ENCODE results near the gene CYP11A1. TPM values are rescaled to one million over a fixed set of nuclear protein-coding genes. Genes with fewer than 3 reads are reported as not detected.

Gene CYP11A1
- 0.21 TPM for total RNA-seq

DNA sequence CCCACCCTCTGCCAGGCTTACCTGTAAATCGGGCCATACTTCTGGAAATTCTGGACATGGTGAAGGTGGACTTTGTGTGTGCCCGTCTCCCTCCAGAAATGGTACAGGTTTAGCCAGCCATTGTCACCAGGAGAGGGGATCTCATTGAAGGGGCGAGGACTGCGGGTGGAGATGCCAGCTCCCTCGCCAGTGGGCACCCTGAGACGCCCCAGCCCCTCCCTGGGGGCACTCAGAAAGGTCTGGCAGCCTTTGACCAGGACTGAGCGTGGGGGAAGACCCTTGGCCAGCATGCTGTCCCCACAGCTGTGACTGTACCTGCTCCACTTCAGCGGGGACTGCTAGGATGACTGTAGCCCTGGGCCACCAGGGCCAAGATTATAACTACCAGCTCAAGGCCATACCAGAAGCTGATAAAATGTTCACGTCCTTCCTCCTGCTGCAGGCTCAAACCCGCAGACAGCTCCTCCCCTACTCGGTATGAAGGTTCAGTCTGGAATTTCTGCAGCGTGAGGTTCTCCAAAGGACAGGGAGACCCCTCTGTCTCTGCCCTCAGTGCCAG is at the start of gene CYP11A1:
Gene CYP11A1 (minus strand): TSS at position 351 of the 559 bp plus-strand sequence. CDS start 61 bp downstream, at position 290.
- DNase-seq = no peak

DNA sequence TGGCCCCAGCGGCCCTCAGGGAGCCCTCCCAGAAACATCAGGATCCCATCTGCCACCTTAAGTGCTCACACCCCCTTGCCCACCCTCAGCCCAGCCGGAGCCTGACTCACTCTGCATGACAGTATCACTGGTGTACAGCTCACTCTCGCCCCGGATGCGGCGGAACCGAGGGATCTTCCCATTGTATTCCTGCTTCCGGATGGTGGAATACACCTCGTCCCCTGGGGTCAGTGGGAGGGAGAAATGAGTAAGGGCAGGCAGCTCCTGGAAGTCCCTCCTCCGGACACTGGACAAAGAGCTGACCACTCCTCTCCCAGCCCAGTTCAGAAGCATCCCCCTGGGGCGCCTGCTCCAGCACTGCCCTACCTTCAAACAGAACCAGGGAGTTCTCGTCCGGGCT is 49.8 kb upstream of the CYP11A1 start:
- no peak for DNase-seq

- no peak for DNase-seq
These were observed 48.8 kb upstream of the CYP11A1 start for GRCh38 chr15:74415966-74416916.

GRCh38 chr15:74414603-74415338 is 47.3 kb upstream of the CYP11A1 start:
- DNase-seq = no peak

DNA sequence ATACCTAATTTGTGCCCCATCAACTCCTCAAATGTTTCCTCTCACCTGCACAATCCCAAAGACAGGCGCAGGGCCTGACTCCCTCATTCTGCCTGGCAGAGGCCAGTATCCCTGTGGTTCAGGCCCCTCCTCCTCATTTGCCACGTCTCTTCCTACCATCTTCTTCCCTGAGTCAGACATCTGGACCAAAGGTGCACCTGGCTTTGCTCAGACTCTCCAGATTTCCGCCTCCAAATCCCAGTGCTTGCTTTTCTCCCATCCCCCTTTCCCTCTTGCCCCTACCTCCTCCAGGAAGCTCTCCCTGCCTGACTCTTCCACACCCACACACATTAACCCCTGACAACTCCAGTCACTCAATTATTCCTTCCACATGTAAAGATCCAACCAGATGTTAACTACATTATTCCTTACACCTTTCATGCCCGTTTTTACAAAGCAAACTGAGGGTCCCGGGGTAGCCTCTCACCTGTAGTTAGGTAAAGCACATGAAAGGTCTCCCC is 46.7 kb upstream of the CYP11A1 start:
- DNase-seq = no peak

GRCh38 chr15:74413350-74414080 is 46.1 kb upstream of the CYP11A1 start:
- DNase-seq = no peak

- DNase-seq = no peak
These were observed 44.7 kb upstream of the CYP11A1 start for GRCh38 chr15:74412159-74412558.

- DNase-seq = no peak
These were observed 44.2 kb upstream of the CYP11A1 start for GRCh38 chr15:74411686-74412085.

DNA sequence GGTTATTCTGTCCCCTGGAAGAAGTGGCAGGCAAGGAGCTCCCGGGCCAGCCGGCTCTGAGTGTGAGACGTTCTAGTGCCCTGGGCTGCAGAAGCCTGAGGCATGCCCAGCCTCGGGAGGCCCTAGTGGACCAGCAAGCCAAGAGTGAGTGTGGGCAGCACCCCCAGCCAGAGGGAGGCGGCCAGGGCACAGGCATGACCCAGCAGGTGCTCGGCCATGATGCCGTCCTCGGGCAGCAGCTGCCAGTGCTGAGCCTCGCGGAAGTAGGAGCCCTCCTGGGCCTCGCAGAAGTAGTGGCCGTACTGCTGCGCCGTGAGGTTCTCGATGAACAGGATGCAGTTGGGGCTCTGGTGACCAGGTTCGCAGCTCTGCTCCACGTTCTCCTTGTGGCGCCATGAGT is 43.1 kb upstream of the CYP11A1 start:
- no peak for DNase-seq

- no peak for DNase-seq
These were observed 41.8 kb upstream of the CYP11A1 start for GRCh38 chr15:74409225-74409624.

DNA sequence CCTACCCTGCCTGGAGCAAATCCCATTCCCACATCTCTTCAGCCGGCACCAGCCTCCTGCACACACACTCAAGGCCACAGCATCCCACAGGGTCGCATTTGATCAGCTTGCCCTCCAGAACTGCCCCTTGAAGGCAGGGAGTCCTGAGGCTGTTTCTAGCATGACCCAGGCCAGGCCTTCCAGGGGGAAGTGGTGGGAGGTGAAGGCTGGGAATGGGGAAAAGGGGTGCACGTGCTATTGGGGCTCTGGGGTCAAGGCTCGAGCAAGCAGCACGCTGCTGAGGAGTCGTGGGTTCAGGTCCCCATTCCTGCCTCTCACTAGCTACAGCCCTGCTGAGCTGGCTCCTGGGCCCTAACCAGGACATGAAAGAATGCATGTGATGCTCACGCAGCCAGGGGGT is 41.4 kb upstream of the CYP11A1 start:
- no peak for DNase-seq

DNA sequence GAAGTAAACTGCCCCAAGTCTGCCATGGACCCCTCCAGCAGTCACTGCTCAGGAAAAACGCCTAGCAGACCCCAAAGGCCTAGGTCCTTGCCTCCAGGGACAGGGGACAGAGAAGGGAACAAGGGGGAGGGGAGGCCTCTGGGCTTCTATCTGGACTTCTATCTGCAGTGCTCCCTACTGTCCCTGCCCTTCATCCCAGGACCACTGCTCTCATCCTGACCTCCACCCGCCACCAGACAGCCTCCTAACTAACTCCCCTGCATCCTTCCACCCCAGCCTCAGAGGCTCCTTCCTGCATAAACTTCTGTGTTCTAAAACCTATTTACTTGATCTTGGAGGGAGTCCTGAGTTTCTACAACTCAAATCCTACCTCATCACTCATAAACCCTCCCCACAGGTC is 40.9 kb upstream of the CYP11A1 start:
- no peak for DNase-seq

DNA sequence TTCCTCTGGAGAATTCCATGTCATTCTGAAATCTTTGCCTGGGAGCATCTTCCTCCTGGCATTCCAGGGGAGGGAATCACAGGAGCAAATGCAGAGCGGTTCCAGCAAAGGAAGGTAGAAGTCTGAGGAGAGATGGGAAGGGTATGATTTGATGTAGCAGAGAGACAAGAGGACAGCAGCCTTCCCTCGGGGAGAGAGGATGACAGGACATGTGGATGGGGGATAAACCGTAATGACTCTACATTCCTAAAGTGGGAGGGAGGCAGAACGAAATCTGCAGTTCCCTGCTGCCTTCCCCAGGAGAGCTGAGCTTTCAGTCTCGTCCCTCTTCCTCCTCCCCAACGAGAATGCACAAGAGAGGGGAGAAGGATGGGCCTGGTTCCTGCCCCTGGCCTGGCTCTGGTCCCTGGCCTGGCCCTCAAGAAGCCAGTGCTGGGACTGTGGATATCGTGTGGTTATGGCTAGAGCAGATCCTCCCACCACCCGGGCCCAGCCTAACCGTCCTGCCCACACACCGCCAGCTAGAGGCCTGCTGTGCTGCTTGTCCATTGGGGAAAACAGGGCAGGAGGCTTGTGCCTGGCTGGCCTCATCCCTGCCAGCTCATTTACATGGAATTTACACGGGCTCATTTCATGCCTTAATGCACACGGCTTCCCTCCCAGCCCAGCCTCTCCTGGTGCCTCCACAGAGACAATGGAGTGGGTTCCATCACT is 39.7 kb upstream of the CYP11A1 start:
- DNase-seq = no peak

GRCh38 chr15:74406517-74406916 is 39.1 kb upstream of the CYP11A1 start:
- no peak for DNase-seq

- no peak for DNase-seq
These were observed 38.4 kb upstream of the CYP11A1 start for GRCh38 chr15:74405823-74406222.

- peak; percentile 53 for DNase-seq
These were observed 36.6 kb upstream of the CYP11A1 start for GRCh38 chr15:74403991-74404563.

DNA sequence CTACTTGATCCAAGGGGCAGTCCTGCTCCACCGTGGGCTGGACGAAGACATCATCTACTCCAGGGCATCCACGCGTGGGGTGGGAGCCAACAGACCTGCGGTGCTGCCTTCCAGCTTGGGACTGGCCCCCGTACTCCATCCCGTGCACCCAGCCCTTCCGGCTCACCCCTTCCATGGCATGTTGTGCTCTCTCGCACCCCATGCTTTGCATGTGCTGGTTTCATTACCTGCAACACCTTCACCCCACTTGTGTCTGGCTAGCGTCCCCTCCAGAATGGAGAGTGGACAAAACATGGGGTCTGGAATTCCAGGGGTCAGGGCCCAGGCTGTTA is 36.1 kb upstream of the CYP11A1 start:
- no peak for DNase-seq

- DNase-seq = no peak
These were observed 35.6 kb upstream of the CYP11A1 start for GRCh38 chr15:74402873-74403587.

DNA sequence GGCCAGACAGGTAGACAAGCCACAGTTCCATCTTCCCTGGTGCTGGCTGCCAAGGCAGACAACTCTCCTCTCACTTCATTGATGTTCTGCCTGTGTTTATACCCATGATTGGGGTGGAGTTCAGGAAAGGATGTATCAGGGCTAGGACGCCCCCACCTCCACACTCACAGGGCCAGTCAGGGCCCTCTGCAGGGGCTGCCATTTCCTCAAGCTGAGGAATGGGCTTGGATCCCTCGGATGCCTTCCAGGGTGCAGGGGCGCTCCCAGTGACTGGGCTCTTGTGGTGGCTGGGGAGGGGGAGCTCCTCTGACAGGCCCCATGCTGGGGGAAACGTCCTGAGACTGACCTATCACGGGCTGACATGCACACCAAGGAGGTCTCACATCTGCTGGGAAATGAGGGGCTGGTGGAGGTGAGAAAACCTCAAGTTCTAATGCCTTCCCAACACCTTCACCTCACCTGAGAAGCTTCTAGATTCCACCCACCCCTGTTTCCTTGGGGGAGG is 34.9 kb upstream of the CYP11A1 start:
- no peak for DNase-seq

Measured in tongue (tissue), 2 donors.